Measurements from ENCODE around the gene RUVBL1.

Gene RUVBL1

GRCh38 chr3:128075522-128076482, 47.8 kb downstream of the RUVBL1 start:
- DNase-seq: peak; percentile 87
- Mint-ChIP-seq H3K9me3 (no peaks in the 10 kb centered on the region), H3K4me1 (peaks cover 16% of the 10 kb centered on the region), H3K27me3 (peaks cover 25% of the 10 kb centered on the region), H3K36me3 (peaks cover 13% of the 10 kb centered on the region), H3K4me3 (peak overlapping the region; percentile 47), H3K27ac (peak overlapping the region; percentile 64)
- CTCF ChIA-PET: interaction anchor here (0.7 to 2.1 kb wide), 3 partner anchors 9 to 58 kb away, joined by 3 to 15 read pairs (median 7); no protein-coding TSS in a partner anchor

DNA sequence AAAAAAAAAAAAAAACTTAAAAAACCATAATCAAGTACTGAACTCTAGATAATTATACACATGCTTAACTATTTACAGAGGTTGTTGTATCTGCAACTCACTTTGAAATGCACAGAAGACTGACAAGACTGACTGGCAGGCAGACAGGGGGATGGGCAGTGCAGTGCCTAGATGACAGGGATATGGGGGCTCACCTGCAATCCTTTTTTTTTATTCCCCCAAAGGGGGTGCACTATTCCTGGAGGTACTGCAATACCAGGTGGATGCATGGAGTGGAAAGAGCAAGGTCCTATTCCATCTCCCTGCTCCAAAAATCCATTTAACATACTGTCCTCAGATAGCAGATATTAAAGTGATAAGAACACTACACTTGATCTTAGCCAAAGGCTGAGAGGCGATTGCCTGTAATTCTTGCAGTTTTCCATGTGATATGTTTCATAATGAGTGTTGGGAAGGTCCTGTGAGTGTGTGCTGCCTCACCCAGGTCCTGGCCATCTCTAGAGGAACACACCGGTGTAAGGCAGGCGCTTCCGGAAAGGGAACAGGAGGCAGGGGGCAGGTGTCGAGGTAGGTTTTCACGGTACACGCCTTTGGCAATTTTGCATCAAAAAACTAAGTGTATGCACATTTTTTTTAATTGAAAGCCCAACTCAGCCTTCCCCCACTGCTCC, 48.6 kb downstream of the RUVBL1 start:
- H3K27ac Mint-ChIP-seq: peak overlapping the region; percentile 64
- CTCF ChIA-PET: interaction anchor here (2.1 kb wide), 1 partner anchor 59 kb away, joined by 15 read pairs; no protein-coding TSS in a partner anchor
- H3K4me1 Mint-ChIP-seq: peaks cover 16% of the 10 kb centered on the region
- DNase-seq: no peak
- no peak overlapping the region for H3K4me3 Mint-ChIP-seq
- peaks cover 17% of the 10 kb centered on the region for H3K36me3 Mint-ChIP-seq
- H3K9me3 Mint-ChIP-seq: no peaks in the 10 kb centered on the region
- H3K27me3 Mint-ChIP-seq: peaks cover 25% of the 10 kb centered on the region

GRCh38 chr3:128073807-128074206, 49.8 kb downstream of the RUVBL1 start:
- H3K9me3 Mint-ChIP-seq: no peaks in the 10 kb centered on the region
- no peak overlapping the region for H3K27ac Mint-ChIP-seq
- CTCF ChIA-PET: interaction anchor here (0.6 to 1.3 kb wide), 4 partner anchors 18 to 1159 kb away, joined by 3 to 17 read pairs (median 3); no protein-coding TSS in a partner anchor
- peaks cover 16% of the 10 kb centered on the region for H3K36me3 Mint-ChIP-seq
- H3K4me1 Mint-ChIP-seq: peaks cover 16% of the 10 kb centered on the region
- no peak overlapping the region for H3K4me3 Mint-ChIP-seq
- H3K27me3 Mint-ChIP-seq: peaks cover 25% of the 10 kb centered on the region
- DNase-seq: no peak

- H3K36me3 Mint-ChIP-seq: peaks cover 22% of the 10 kb centered on the region
- H3K9me3 Mint-ChIP-seq: no peaks in the 10 kb centered on the region
- DNase-seq: no peak
- H3K27ac Mint-ChIP-seq: no peak overlapping the region
- CTCF ChIA-PET: interaction anchor here (0.6 to 1.3 kb wide), 4 partner anchors 18 to 1159 kb away, joined by 3 to 17 read pairs (median 3); no protein-coding TSS in a partner anchor
- H3K4me3 Mint-ChIP-seq: no peak overlapping the region
- H3K4me1 Mint-ChIP-seq: peaks cover 16% of the 10 kb centered on the region
- peaks cover 25% of the 10 kb centered on the region for H3K27me3 Mint-ChIP-seq
These were observed 50.4 kb downstream of the RUVBL1 start for GRCh38 chr3:128073185-128073725.

GRCh38 chr3:128072454-128073184, 51.0 kb downstream of the RUVBL1 start:
- DNase-seq: no peak
- Mint-ChIP-seq H3K27ac (no peak overlapping the region), H3K9me3 (no peaks in the 10 kb centered on the region), H3K27me3 (peaks cover 21% of the 10 kb centered on the region), H3K4me1 (peaks cover 16% of the 10 kb centered on the region), H3K36me3 (peaks cover 26% of the 10 kb centered on the region), H3K4me3 (no peak overlapping the region)
- CTCF ChIA-PET: no interaction called here

- Mint-ChIP-seq H3K27me3 (peaks cover 14% of the 10 kb centered on the region), H3K36me3 (peaks cover 33% of the 10 kb centered on the region), H3K4me1 (peaks cover 16% of the 10 kb centered on the region), H3K9me3 (no peaks in the 10 kb centered on the region), H3K27ac (no peak overlapping the region), H3K4me3 (no peak overlapping the region)
- DNase-seq: no peak
- CTCF ChIA-PET: no interaction called here
These were observed 51.7 kb downstream of the RUVBL1 start for GRCh38 chr3:128071771-128072453.

- Mint-ChIP-seq H3K4me3 (no peak overlapping the region), H3K27me3 (peaks cover 6% of the 10 kb centered on the region), H3K9me3 (no peaks in the 10 kb centered on the region), H3K4me1 (peaks cover 9% of the 10 kb centered on the region), H3K36me3 (peaks cover 42% of the 10 kb centered on the region), H3K27ac (no peak overlapping the region)
- CTCF ChIA-PET: interaction anchor here (1.0 kb wide), 1 partner anchor 251 kb away, joined by 3 read pairs; no protein-coding TSS in a partner anchor
- no peak for DNase-seq
These were observed 52.6 kb downstream of the RUVBL1 start for GRCh38 chr3:128070898-128071591.

DNA sequence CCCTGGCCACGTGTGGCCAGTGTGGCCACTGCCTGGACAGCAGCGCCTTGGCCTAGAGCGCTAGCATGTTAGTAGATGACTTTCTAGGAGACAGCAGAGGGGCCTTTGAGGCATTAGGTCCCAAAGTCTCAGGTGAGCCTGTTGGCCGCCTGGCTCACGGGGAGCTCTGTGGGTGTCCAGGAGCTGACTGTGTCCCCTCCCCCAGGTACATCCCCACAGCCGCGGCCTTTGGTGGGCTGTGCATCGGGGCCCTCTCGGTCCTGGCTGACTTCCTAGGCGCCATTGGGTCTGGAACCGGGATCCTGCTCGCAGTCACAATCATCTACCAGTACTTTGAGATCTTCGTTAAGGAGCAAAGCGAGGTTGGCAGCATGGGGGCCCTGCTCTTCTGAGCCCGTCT, 54.3 kb downstream of the RUVBL1 start:
- Mint-ChIP-seq H3K9me3 (no peaks in the 10 kb centered on the region), H3K27me3 (no peaks in the 10 kb centered on the region), H3K4me1 (no peaks in the 10 kb centered on the region), H3K27ac (no peak overlapping the region), H3K36me3 (peaks cover 53% of the 10 kb centered on the region), H3K4me3 (no peak overlapping the region)
- no peak for DNase-seq
- CTCF ChIA-PET: interaction anchor here (1.0 to 3.6 kb wide), 3 partner anchors 8 to 64 kb away, joined by 3 to 17 read pairs (median 6); no protein-coding TSS in a partner anchor

DNA sequence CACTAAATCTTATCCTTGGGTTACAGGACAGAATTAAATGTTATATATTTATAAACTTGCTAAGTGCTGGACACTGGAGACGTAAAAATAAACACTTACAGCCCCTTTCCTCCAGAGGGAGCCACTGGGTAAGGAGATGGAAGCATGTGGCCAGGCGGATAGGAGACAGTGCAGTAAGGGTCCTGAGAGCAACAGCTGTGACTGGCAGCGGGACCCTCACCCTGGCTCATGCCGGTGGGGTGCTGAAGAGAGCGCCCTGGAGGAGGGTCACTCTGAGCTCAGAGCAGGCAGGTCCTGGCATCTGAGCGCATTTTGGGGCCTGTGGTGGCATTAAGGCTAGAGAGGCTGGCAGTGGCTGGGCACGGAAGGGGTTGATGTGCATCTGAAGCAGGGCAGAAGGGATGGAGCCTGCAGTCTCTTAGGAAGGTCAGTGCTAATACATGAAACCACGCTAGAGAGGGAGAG, 55.4 kb downstream of the RUVBL1 start:
- CTCF ChIA-PET: interaction anchor here (0.6 to 3.6 kb wide), 8 partner anchors 9 to 65 kb away, joined by 3 to 17 read pairs (median 4); no protein-coding TSS in a partner anchor
- H3K4me3 Mint-ChIP-seq: no peak overlapping the region
- no peaks in the 10 kb centered on the region for H3K27me3 Mint-ChIP-seq
- H3K36me3 Mint-ChIP-seq: peaks cover 59% of the 10 kb centered on the region
- H3K27ac Mint-ChIP-seq: no peak overlapping the region
- peak; percentile 43 for DNase-seq
- no peaks in the 10 kb centered on the region for H3K4me1 Mint-ChIP-seq
- H3K9me3 Mint-ChIP-seq: no peaks in the 10 kb centered on the region

- no peak overlapping the region for H3K27ac Mint-ChIP-seq
- H3K4me3 Mint-ChIP-seq: no peak overlapping the region
- H3K9me3 Mint-ChIP-seq: no peaks in the 10 kb centered on the region
- H3K4me1 Mint-ChIP-seq: no peaks in the 10 kb centered on the region
- CTCF ChIA-PET: interaction anchor here (0.8 to 3.6 kb wide), 4 partner anchors 9 to 66 kb away, joined by 3 to 17 read pairs (median 4); no protein-coding TSS in a partner anchor
- DNase-seq: no peak
- H3K27me3 Mint-ChIP-seq: no peaks in the 10 kb centered on the region
- H3K36me3 Mint-ChIP-seq: peaks cover 64% of the 10 kb centered on the region
These were observed 56.1 kb downstream of the RUVBL1 start for GRCh38 chr3:128067489-128067888.

DNA sequence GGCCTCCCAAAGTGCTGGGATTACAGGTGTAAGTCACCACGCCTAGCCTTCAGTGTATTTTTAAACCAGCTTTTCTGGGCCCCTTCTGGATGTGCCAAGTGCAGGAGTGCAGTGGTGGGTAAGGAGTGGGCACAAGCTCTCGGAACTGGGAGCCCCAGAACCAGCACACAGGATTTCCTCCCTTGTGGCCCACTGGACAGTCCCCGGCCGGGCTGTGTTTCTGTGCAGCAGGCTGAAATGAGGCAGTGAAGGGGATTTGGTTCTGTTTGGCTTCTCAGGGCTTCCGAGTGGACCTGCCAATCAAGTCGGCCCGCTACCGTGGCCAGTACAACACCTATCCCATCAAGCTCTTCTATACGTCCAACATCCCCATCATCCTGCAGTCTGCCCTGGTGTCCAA, 56.9 kb downstream of the RUVBL1 start:
- peaks cover 73% of the 10 kb centered on the region for H3K36me3 Mint-ChIP-seq
- no peak overlapping the region for H3K4me3 Mint-ChIP-seq
- no peaks in the 10 kb centered on the region for H3K9me3 Mint-ChIP-seq
- H3K4me1 Mint-ChIP-seq: peaks cover 4% of the 10 kb centered on the region
- H3K27me3 Mint-ChIP-seq: no peaks in the 10 kb centered on the region
- DNase-seq: no peak
- no peak overlapping the region for H3K27ac Mint-ChIP-seq
- CTCF ChIA-PET: interaction anchor here (1.2 to 3.6 kb wide), 3 partner anchors 10 to 67 kb away, joined by 3 to 17 read pairs (median 6); no protein-coding TSS in a partner anchor

DNA sequence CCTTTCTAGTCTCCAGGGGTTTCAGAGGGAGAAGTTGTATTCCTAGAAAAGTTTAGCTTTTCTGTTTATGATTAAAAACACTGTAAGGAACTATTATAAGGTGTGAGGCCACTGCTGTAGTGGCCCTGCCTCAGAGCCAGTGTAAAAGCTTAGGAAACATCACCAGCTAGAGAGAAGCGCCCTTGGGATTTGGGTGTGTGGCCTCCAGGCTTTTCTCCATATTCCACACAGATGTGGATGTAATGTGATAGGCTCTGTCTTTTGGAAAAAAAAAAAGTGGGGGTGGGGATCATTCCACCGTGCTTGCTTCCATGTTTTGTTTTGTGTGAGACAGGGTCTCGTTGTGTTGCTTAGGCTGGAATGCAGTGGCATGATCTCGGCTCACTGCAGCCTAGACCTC, 57.5 kb downstream of the RUVBL1 start:
- H3K27me3 Mint-ChIP-seq: no peaks in the 10 kb centered on the region

More for the DNA sequence above, 57.5 kb downstream of the RUVBL1 start:
- CTCF ChIA-PET: interaction anchor here (0.9 to 1.2 kb wide), 2 partner anchors 10 to 129 kb away, joined by 3 read pairs; no protein-coding TSS in a partner anchor
- Mint-ChIP-seq H3K36me3 (peaks cover 78% of the 10 kb centered on the region), H3K4me3 (no peak overlapping the region), H3K4me1 (peaks cover 4% of the 10 kb centered on the region), H3K9me3 (no peaks in the 10 kb centered on the region), H3K27ac (no peak overlapping the region)
- no peak for DNase-seq
